AG04450 (cell line): ENCODE data around the gene FAM186B. TPM values are rescaled to one million over a fixed set of nuclear protein-coding genes. Genes with fewer than 3 reads are reported as not detected.
A peak's percentile ranks its signal among the peaks of the same experiment; 100 is the strongest.

Source experiments
- CTCF ChIA-PET: fragments of 300-600, 350-600 bp; formaldehyde crosslinking; extraction: SDS; loops from one replicate; lab custom pipeline; 2022; ENCODE audit warnings: antibody characterized with exemption, inconsistent platforms; lab: Charles Lee
- POLR2A ChIA-PET: fragments of 350-600 bp; formaldehyde crosslinking; extraction: SDS; loops from one replicate; lab custom pipeline; 2021; ENCODE audit warnings: antibody characterized with exemption, inconsistent platforms; lab: Yijun Ruan, JAX
- DNase-seq: peaks from one replicate; pipeline ENCODE4 v3.0.0-alpha.2; 2011; ENCODE audit warnings: low read depth, low spot score
- H3K27ac ChIP-seq: one replicate; pipeline ENCODE4 v1.5.1; 2012; ENCODE audit warnings: low read depth, low read length, control low read depth
- H3K27me3 ChIP-seq: one replicate; pipeline ENCODE4 v1.6.0; 2012; ENCODE audit warnings: low read length; ENCODE audit not compliant: control insufficient read depth, insufficient read depth
- H3K4me3 ChIP-seq: 2 replicates; pipeline ENCODE4 v1.5.1; 2011; ENCODE audit warnings: mild to moderate bottlenecking, low read depth, low read length, control low read depth
- H3K9me3 ChIP-seq: 2 replicates; pipeline ENCODE4 v1.5.1; 2012; ENCODE audit warnings: low read length; ENCODE audit not compliant: control insufficient read depth, insufficient read depth
- polyA plus RNA-seq: library from polyadenylated mRNA; depleted of rRNA; stranded (reverse); fragments of >200 nt; gene quantifications from 2 replicates; pipeline ENCODE4 v1.2.3, GENCODE V29; 2011
- TF ChIP-seq, protein P1 (sequence below): IDR thresholded peaks from 2 replicates; pipeline ENCODE4 v1.5.1; 2011; ENCODE audit warnings: low read depth, low read length, control low read depth, inconsistent platforms

The FAM186B gene
- polyA plus RNA-seq, 1 experiment = 0.05 TPM

- CTCF ChIA-PET = interaction anchor here (0.9 to 1.4 kb wide), 2 partner anchors 191 to 193 kb away, joined by 4 to 5 read pairs; no protein-coding TSS in a partner anchor
These were observed 55.4 kb downstream of the FAM186B start for GRCh38 chr12:49549735-49550692.

DNA sequence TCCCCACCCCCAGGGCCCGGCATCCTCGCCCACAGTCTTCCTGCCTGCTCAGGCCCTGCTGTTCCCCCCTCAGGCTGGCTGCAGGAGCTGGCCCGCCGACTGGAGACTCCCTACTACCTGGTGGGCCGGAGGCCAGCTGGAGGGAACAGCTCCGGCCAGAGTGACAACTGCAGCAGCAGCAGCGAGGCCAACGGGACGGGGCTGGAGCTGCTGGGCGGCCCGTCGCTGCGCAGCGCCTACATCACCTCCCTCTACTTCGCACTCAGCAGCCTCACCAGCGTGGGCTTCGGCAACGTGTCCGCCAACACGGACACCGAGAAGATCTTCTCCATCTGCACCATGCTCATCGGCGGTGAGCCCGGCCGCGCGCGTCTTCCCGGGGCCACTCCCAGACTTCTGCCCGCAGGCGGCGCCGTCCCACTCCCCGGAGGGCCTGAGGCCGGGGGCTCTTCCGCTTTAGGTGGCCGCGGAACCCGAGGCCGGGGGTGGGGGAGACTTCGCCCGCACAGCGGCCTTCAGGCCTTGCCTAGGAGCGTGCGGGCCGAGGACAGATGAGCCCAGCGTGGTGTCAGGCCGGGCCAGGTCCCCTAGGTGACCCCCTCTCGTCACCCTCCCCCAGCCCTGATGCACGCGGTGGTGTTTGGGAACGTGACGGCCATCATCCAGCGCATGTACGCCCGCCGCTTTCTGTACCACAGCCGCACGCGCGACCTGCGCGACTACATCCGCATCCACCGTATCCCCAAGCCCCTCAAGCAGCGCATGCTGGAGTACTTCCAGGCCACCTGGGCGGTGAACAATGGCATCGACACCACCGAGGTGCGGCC is 56.4 kb downstream of the FAM186B start:
- H3K4me3 ChIP-seq = peak overlapping the region; percentile 41; the same call in 1 of the 2 replicates
- ChIA-PET POLR2A (no interaction called here), CTCF (no interaction called here)

More at GRCh38 chr12:49549735-49550692, 55.4 kb downstream of the FAM186B start:
- no peak for DNase-seq
- POLR2A ChIA-PET = no interaction called here
- no peak overlapping the region for H3K4me3 ChIP-seq
- peaks cover 48% of the 10 kb centered on the region for H3K27me3 ChIP-seq
- no peak overlapping the region for H3K27ac ChIP-seq
- no peaks in the 10 kb centered on the region; the same call in 1 of the 2 replicates for H3K9me3 ChIP-seq
- TF ChIP-seq, protein P1, sequence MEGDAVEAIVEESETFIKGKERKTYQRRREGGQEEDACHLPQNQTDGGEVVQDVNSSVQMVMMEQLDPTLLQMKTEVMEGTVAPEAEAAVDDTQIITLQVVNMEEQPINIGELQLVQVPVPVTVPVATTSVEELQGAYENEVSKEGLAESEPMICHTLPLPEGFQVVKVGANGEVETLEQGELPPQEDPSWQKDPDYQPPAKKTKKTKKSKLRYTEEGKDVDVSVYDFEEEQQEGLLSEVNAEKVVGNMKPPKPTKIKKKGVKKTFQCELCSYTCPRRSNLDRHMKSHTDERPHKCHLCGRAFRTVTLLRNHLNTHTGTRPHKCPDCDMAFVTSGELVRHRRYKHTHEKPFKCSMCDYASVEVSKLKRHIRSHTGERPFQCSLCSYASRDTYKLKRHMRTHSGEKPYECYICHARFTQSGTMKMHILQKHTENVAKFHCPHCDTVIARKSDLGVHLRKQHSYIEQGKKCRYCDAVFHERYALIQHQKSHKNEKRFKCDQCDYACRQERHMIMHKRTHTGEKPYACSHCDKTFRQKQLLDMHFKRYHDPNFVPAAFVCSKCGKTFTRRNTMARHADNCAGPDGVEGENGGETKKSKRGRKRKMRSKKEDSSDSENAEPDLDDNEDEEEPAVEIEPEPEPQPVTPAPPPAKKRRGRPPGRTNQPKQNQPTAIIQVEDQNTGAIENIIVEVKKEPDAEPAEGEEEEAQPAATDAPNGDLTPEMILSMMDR = no peak

DNA sequence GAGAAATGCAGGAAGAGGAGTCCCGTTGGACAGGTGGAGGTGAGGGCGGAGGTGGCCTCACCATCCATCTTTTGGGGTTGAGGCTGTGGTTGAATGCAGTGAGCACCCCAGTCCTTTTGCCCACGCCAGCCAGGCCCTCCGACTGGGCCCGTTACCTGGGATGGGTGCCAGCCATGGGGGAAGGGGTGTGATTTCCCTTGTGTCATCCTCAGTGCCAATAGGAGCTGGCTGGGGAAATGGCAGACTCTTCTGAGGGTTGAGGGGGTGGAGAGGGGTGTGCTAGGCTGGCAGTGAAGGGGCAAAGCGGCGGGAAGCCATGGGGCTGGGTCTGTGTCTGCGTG is 57.0 kb downstream of the FAM186B start:
- Histone ChIP-seq H3K27me3 (peaks cover 54% of the 10 kb centered on the region), H3K4me3 (no peak overlapping the region), H3K9me3 (no peaks in the 10 kb centered on the region; the same call in 1 of the 2 replicates), H3K27ac (no peak overlapping the region)
- no peak for DNase-seq
- CTCF ChIA-PET = no interaction called here
- TF ChIP-seq, protein P1 = no peak
- POLR2A ChIA-PET = no interaction called here

More for the DNA sequence above, 56.4 kb downstream of the FAM186B start:
- H3K9me3 ChIP-seq = no peaks in the 10 kb centered on the region; the same call in 1 of the 2 replicates
- peaks cover 51% of the 10 kb centered on the region for H3K27me3 ChIP-seq
- TF ChIP-seq, protein P1 = peak; percentile 42
- DNase-seq = no peak
- H3K27ac ChIP-seq = no peak overlapping the region

GRCh38 chr12:49547090-49547690 is 58.2 kb downstream of the FAM186B start:
- H3K4me3 ChIP-seq = no peak overlapping the region
- H3K27me3 ChIP-seq = peaks cover 57% of the 10 kb centered on the region
- ChIA-PET POLR2A (no interaction called here), CTCF (no interaction called here)
- TF ChIP-seq, protein P1 = no peak
- DNase-seq = no peak
- H3K27ac ChIP-seq = no peak overlapping the region
- H3K9me3 ChIP-seq = no peaks in the 10 kb centered on the region; the same call in 1 of the 2 replicates
